Central memory CD8-positive, alpha-beta T cell (primary cell): ENCODE data around the gene MAPRE3.

ENCODE experiments used
- ATAC-seq: fragments of 150-1000 bp; cut with Tn5 transposase; replicated peaks from 2 replicates; pipeline ENCODE4 v1.10.0; 2022; ENCODE audit warnings: mild to moderate bottlenecking, moderate FRiP score, moderate number of reproducible peaks; ENCODE audit not compliant: poor library complexity, severe bottlenecking; ENCODE audit errors: extremely low read depth
- DNase-seq, 2 donors: peaks; one replicate each; pipeline ENCODE4 v3.0.0; 2021; ENCODE audit warnings: low spot score in 2 of 2
- H3K27ac Mint-ChIP-seq: one replicate; pipeline ENCODE4 v1.8.0; 2022; ENCODE audit warnings: low read depth, mild to moderate bottlenecking, moderate library complexity, mixed read lengths
- H3K27me3 Mint-ChIP-seq: one replicate; pipeline ENCODE4 v1.8.0; 2022; ENCODE audit warnings: mixed read lengths
- H3K36me3 Mint-ChIP-seq: one replicate; pipeline ENCODE4 v1.8.0; 2022; ENCODE audit warnings: mild to moderate bottlenecking, moderate library complexity, mixed read lengths; ENCODE audit not compliant: insufficient read depth
- H3K4me1 Mint-ChIP-seq: one replicate; pipeline ENCODE4 v1.8.0; 2022; ENCODE audit warnings: mixed read lengths
- H3K4me3 Mint-ChIP-seq: one replicate; pipeline ENCODE4 v1.8.0; 2022; ENCODE audit warnings: mild to moderate bottlenecking, moderate library complexity, mixed read lengths
- H3K9me3 Mint-ChIP-seq: one replicate; pipeline ENCODE4 v1.8.0; 2022; ENCODE audit warnings: mixed read lengths

MAPRE3 gene

DNA sequence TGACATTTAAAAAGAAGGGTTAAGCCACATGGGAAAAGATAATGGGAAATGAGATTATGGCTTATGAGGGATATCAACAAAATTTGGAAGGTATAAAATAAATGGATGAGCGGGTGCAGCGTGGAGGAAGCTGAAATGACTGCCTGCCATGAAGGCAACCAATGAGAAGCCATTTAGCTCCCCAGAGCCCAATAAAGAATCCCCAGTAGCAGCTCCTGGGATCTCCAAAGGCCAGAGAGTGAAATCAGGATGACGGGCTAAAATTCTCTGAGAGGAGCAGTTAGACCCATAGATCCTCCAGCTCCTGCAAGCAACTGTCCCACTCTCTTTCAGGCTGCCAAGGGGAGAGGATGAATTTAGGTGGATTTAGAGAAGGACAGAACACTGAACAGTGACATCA is 12.9 kb upstream of the MAPRE3 start:
- ATAC-seq: no peak
- Mint-ChIP-seq H3K4me1 (no peaks in the 10 kb centered on the region), H3K27me3 (peaks cover 78% of the 10 kb centered on the region), H3K4me3 (no peak overlapping the region), H3K27ac (no peak overlapping the region), H3K36me3 (no peaks in the 10 kb centered on the region), H3K9me3 (no peaks in the 10 kb centered on the region)
- DNase-seq: no peak

DNA sequence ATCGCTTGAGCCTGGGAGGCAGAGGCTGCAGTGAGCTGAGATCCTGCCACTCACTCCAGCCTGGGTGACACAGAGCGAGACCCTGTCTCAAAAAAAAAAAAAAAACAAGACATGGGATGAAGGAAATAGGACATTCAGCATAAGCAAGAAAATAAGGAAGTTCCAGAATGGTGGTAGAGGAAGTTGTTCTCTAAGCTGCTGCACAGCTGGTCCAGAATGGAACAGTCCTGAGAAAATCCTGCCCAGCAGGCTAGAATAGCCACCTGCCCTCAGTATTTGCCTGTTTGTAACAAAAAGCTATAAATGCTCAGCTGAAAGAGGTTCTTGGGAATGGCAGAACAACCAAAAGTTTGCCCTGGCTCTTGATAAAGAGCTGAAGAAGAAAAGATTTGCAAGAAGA is 11.1 kb upstream of the MAPRE3 start:
- H3K9me3 Mint-ChIP-seq: no peaks in the 10 kb centered on the region
- no peak for DNase-seq
- H3K27me3 Mint-ChIP-seq: peaks cover 78% of the 10 kb centered on the region
- no peak overlapping the region for H3K27ac Mint-ChIP-seq
- no peak overlapping the region for H3K4me3 Mint-ChIP-seq
- ATAC-seq: no peak
- no peaks in the 10 kb centered on the region for H3K4me1 Mint-ChIP-seq
- no peaks in the 10 kb centered on the region for H3K36me3 Mint-ChIP-seq

DNA sequence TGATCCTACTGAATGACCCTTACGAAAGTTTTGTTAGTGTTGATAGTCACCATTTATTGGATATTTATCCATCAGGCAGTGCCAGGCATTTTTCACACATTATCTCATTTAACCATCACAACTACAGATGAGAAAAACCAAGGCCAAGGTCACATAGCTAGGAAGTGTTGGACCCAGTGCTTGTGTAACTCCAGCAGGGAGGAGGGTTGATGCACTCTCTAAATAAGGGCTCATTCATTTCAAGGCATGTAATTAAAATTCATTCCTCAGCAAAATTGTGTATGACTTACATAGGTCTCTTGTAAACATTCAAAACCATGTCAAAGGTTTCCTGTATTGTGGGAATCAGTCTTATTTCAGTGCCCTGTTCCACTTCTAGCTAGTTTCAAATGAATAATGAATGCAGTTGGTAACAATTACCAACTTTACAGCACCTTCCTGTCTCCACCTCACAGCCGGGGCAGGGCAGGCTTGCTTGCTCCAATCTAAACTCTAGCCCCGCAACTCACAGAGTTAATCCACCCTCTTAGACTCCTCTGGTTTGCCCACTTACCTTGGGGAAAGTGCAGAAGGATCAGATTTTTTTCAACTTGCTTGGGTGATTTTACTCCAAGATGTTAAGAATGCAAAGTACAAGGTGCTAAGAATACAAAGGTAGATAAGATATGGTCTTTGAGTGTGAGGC is 5.8 kb upstream of the MAPRE3 start:
- Mint-ChIP-seq H3K27ac (no peak overlapping the region), H3K36me3 (peaks cover 4% of the 10 kb centered on the region), H3K9me3 (no peaks in the 10 kb centered on the region), H3K27me3 (peaks cover 56% of the 10 kb centered on the region), H3K4me1 (peaks cover 6% of the 10 kb centered on the region), H3K4me3 (no peak overlapping the region)
- ATAC-seq: no peak
- no peak for DNase-seq

DNA sequence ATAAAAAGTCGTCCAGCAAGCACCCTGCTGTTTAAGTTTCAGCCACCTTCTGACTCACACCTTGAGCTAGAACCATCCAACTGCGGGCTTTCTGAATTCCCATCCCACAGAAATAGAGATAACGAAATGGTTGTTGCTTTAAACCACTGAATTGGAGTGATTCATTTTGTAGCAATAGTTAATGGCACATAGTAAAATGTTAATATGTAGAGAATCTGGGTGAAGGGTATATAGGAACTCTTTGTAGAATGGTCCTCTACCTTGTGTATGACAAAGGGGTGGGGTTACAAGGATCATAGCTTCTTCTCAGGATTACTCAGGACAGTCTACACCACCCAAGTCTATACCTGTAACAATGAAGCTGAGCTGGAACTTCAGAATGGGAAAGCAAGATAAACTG is 2.4 kb upstream of the MAPRE3 start:
- H3K27me3 Mint-ChIP-seq: peaks cover 39% of the 10 kb centered on the region
- no peak overlapping the region for H3K4me3 Mint-ChIP-seq
- peaks cover 6% of the 10 kb centered on the region for H3K36me3 Mint-ChIP-seq
- no peak overlapping the region for H3K27ac Mint-ChIP-seq
- DNase-seq (no peak), ATAC-seq (no peak)
- H3K4me1 Mint-ChIP-seq: peaks cover 23% of the 10 kb centered on the region
- H3K9me3 Mint-ChIP-seq: no peaks in the 10 kb centered on the region

DNA sequence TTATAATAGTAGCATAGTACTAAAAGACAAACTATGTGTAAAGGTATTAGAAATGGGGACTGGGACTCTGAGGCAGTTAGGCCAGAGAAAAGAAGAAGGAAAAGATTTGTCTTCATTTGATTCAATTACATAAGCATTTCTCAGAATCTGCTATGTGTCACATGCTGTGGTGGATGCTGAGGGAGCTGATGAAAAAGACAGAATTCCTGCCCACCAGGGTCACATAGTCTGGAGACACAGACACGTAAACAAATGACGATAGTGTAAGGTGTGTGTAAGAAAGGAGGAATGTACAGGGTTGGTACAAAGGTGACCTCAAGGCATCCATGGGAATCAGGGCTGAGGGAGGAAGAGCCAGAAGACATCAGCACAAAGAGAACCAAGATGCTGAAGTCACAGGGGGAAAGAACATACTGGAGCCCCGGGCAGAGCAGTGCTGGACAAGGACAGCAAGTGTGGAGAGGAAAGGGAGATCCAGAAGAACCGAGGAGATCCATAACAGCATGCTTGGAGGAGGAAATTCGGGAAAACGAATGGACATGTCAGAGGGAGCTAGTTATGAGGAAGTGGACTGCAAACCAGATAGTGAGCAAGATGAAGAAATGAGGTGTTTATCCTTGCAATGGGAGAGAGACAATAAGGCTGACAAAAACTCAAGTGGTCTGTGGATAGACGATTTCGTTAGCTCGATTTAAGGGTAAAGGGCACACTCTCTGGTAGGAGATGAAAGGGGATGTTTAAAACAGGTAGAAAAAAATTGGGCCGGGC is 1.2 kb upstream of the MAPRE3 start:
- Mint-ChIP-seq H3K27ac (peak overlapping the region; percentile 23), H3K4me3 (peak overlapping the region; percentile 66), H3K27me3 (peaks cover 33% of the 10 kb centered on the region), H3K4me1 (peaks cover 23% of the 10 kb centered on the region), H3K9me3 (no peaks in the 10 kb centered on the region), H3K36me3 (peaks cover 6% of the 10 kb centered on the region)
- ATAC-seq: no peak
- no peak for DNase-seq

DNA sequence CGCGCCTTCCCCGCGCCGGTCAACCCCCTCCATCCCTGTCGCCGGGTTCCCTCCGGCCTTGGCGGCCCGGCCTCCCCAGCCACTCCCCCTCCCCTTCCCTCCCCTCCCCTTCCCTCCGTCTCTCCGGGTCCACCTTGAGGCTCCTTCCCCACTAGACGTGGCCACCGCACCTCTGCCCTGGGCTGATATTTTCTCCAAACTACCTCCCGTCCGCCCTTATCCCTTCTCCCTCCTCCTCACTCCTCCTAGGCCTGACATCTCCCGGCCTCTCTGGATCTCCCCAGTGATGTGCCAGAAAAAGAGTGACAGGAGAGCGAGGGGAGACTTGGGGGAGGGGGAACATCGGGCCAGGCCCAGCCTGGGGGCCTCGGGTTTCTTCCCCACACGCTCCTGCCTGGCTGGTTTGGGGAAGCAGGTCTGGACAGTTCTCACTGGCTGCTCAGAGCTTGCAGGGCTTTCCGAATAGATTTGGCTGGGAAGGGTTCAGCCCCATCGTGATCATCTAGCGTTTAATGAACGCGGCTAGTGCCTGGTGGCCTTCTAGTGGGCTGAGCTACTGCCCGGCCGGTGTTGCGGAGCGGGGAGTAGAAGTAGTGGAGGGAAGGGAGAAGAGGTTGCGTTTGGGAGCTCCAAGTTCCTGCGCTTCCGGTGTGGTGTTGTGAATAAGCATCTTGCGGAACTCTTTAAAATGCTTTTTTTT is 641 bp downstream of the MAPRE3 start:
- H3K4me1 Mint-ChIP-seq: peaks cover 23% of the 10 kb centered on the region
- peak; percentile 12 for ATAC-seq
- H3K9me3 Mint-ChIP-seq: no peaks in the 10 kb centered on the region
- H3K36me3 Mint-ChIP-seq: peaks cover 6% of the 10 kb centered on the region
- DNase-seq: no peak
- peak overlapping the region; percentile 66 for H3K4me3 Mint-ChIP-seq
- H3K27me3 Mint-ChIP-seq: peaks cover 20% of the 10 kb centered on the region
- H3K27ac Mint-ChIP-seq: peak overlapping the region; percentile 27

DNA sequence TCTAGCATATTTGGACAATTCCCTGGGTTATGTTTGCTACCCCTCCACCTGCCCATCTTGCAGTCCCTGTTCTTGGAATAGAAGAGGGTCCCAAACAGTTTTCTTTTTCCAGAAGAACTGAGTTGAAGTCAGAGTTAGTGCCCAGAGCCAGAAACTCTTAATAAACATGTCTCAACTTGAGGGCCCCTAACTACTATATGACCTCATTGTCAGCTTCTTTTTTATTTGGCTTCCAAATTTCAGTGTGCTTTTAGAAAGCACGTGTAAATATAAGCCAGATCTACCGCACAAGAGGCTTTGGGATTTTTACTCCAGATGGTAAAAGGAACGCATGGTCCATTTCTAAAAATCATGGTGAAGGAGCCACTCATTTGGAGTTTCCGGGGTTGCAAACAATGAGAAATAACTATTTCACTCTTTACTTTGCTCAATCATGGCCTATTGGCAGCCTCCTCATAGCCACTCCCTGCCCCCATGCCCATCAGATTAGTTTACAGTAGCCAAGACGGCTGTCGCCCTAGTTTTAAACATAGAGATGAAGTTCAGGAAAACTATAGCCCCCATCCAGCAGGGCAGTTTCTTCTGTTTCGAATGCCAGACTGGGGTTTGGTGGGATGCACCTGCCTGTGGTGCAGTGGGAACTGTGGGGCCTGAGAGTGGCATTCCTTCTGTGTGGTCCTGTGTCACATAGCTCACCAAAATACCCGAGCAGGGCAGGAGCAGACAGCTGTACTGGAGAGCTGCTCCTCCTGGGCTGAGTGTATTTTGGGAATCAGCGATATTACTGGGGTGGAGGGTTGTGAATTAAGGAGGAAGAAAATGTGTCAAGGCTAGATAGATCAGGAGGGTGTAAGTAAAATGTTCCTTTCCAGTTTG is 1.7 kb downstream of the MAPRE3 start:
- H3K4me1 Mint-ChIP-seq: peaks cover 23% of the 10 kb centered on the region
- DNase-seq: no peak
- peak overlapping the region; percentile 66 for H3K4me3 Mint-ChIP-seq
- no peaks in the 10 kb centered on the region for H3K9me3 Mint-ChIP-seq
- peaks cover 6% of the 10 kb centered on the region for H3K36me3 Mint-ChIP-seq
- H3K27me3 Mint-ChIP-seq: peaks cover 20% of the 10 kb centered on the region
- ATAC-seq: no peak
- no peak overlapping the region for H3K27ac Mint-ChIP-seq

DNA sequence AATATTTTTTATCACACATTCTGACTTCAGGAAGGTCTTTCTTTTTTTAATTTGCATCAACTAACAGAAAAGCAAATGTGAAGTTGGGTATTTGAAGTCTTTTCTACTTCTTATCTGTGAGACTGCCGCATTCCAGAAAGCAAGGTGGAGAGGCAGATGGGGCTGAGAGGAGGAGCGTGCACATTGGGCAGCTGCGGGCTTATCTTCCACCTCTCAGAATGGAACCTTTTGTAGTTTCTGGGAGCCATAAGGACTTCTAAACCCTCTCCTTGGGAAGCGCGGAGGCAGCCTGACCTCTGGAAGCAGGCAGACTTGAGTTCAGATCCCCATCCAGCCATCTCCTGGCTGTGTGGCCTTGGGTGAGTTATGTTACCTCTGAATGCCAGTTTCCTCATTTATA is 3.9 kb downstream of the MAPRE3 start:
- H3K9me3 Mint-ChIP-seq: no peaks in the 10 kb centered on the region
- H3K4me3 Mint-ChIP-seq: no peak overlapping the region
- H3K27ac Mint-ChIP-seq: no peak overlapping the region
- no peak for ATAC-seq
- H3K27me3 Mint-ChIP-seq: peaks cover 8% of the 10 kb centered on the region
- no peak for DNase-seq
- peaks cover 4% of the 10 kb centered on the region for H3K36me3 Mint-ChIP-seq
- peaks cover 19% of the 10 kb centered on the region for H3K4me1 Mint-ChIP-seq

DNA sequence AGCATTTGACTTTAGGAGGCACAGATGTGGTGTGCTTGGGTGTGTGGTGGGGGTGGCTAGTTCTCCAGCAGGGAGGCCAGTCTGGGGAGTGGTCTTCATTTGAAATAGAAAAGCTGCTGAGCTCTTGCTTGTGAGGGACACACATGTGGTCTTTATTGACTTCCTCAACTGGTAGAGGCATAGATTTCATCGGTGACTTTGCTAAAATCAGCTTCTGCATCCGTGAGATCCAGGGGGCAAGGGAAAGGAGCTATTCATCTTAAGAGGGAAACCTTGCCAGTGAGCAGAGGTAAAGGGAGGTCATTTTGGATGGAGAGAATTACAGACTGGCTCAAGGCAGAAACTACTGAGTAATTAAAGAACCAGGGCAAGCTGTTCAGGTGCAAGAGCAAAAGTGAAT is 4.7 kb downstream of the MAPRE3 start:
- peaks cover 11% of the 10 kb centered on the region for H3K27me3 Mint-ChIP-seq
- no peak overlapping the region for H3K27ac Mint-ChIP-seq
- H3K4me3 Mint-ChIP-seq: no peak overlapping the region
- DNase-seq (no peak), ATAC-seq (no peak)
- H3K9me3 Mint-ChIP-seq: no peaks in the 10 kb centered on the region
- H3K4me1 Mint-ChIP-seq: peaks cover 12% of the 10 kb centered on the region
- H3K36me3 Mint-ChIP-seq: peaks cover 1% of the 10 kb centered on the region

DNA sequence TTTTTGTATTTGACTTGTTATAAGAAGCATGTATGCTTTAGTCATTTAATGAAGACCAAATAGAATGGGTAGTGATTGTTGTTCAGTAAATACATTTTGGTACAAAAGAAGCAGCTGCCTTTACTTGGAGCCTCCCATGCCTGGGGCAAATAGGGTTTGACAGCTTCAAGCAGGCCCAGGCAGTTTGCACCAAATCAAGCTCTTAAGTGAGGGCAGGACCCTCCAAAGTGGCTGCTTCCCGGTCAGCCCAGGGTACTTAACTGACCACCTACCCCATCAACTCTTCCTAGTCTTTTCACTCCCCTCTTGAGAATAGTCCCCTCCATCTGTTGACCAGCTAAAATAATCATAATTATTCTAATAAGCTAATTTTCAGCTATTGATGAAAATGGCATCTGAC is 5.2 kb downstream of the MAPRE3 start:
- no peak overlapping the region for H3K27ac Mint-ChIP-seq
- peaks cover 11% of the 10 kb centered on the region for H3K4me1 Mint-ChIP-seq
- H3K4me3 Mint-ChIP-seq: no peak overlapping the region
- DNase-seq: no peak
- ATAC-seq: no peak
- no peaks in the 10 kb centered on the region for H3K9me3 Mint-ChIP-seq
- H3K27me3 Mint-ChIP-seq: peaks cover 11% of the 10 kb centered on the region
- H3K36me3 Mint-ChIP-seq: peaks cover 1% of the 10 kb centered on the region

DNA sequence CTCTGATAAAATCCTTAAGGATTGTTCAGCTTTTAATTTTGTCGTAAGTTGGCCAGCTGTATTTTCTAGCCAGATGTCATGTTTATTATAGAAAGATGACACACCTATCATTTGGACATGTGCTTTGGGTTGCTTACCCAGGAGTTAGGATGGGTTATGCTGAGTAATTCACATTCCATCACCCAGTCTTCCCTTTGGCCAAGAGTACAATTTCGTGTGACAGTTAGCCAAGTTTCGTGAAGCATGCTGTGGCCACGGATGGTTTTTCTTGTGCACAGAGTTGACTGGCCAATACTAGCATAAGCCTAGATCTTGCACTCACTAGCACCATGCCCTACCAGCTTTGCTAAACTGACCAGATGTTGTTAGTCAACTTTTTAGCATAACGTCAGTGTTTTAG is 5.8 kb downstream of the MAPRE3 start:
- Mint-ChIP-seq H3K36me3 (no peaks in the 10 kb centered on the region), H3K4me3 (no peak overlapping the region), H3K27me3 (peaks cover 11% of the 10 kb centered on the region), H3K27ac (no peak overlapping the region), H3K9me3 (no peaks in the 10 kb centered on the region), H3K4me1 (peaks cover 9% of the 10 kb centered on the region)
- ATAC-seq (no peak), DNase-seq (no peak)

DNA sequence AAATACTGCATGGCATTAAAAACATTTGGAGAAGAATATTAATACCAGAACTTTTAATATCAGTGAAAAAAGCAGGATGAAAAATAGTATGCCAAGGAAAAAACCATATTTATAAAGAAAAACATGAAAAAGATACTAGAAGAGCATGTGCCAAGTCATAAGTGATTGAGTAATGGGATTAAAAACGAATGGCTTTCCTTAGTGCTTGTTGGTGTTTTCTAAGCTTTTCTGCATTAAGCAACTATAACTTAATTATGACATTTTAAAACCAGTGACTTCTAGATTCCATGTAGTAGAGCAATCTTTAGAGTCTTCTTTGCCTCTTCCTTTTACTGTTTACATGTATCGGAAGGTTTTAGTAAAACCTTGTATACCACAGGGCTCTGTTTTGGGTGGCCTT is 6.6 kb downstream of the MAPRE3 start:
- Mint-ChIP-seq H3K27me3 (peaks cover 11% of the 10 kb centered on the region), H3K27ac (no peak overlapping the region), H3K4me1 (peaks cover 4% of the 10 kb centered on the region), H3K36me3 (no peaks in the 10 kb centered on the region), H3K4me3 (no peak overlapping the region), H3K9me3 (no peaks in the 10 kb centered on the region)
- ATAC-seq (no peak), DNase-seq (no peak)
